Testis (tissue), 3 donors: Measurements from ENCODE around the gene MED17. TPM values are rescaled to one million over a fixed set of nuclear protein-coding genes. Genes with fewer than 3 reads are reported as not detected.

Experiments used
- DNase-seq: peaks from one replicate; pipeline ENCODE4 v3.0.0-alpha.2; 2019
- H3K27ac ChIP-seq, 2 donors: fragments of 200-600 bp; sonication (generic); one replicate each; pipeline ENCODE4 v1.5.1; 2019
- H3K27me3 ChIP-seq: fragments of 200-600 bp; sonication (generic); one replicate; pipeline ENCODE4 v1.5.1; 2019
- H3K36me3 ChIP-seq: fragments of 200-600 bp; sonication (generic); one replicate; pipeline ENCODE4 v1.5.1; 2017; ENCODE audit warnings: low read depth; ENCODE audit errors: missing control alignments
- H3K4me1 ChIP-seq: fragments of 200-600 bp; sonication (generic); one replicate; pipeline ENCODE4 v1.5.1; 2019
- H3K4me3 ChIP-seq, 2 donors: fragments of 200-600 bp; sonication (generic); one replicate each; pipeline ENCODE4 v1.5.1; 2017 to 2019
- H3K9me3 ChIP-seq: fragments of 200-600 bp; sonication (generic); one replicate; pipeline ENCODE4 v1.5.1; 2017
- POLR2A ChIP-seq: fragments of 450-650 bp; IDR thresholded peaks from one replicate; pipeline ENCODE4 v1.6.1; 2017; ENCODE audit warnings: antibody characterized with exemption, mild to moderate bottlenecking, moderate library complexity
- WGBS, 2 donors: methylation state at CpG; one replicate each; pipeline ENCODE4 v1.1.5; 2018; 5-methylcytosine and 5-hydroxymethylcytosine counted together
- intact Hi-C: fragments of 100-400 bp; cut with DNase I; formaldehyde crosslinking; loops from one replicate; pipeline ENCODE4 v1.15.1; 2023; ENCODE audit warnings: low total_unique reads
- polyA plus RNA-seq: library from polyadenylated mRNA; stranded (reverse); fragments of 350-450 nt; fragmentation: Illumina TruSeq; extraction: RNeasy Lipid Tissue Mini Kit (QIAGEN cat#74804); gene quantifications from one replicate; pipeline ENCODE4 v1.2.3, GENCODE V29; 2014; ENCODE audit warnings: low read depth, low replicate concordance; ENCODE audit not compliant: insufficient read depth
- total RNA-seq, 2 donors: library from RNA; depleted of rRNA; stranded (reverse); fragments of >200 nt; gene quantifications; one replicate each; pipeline ENCODE4 v1.2.3, GENCODE V29; 2016
- TF ChIP-seq, protein P1 (sequence below), 3 experiments: fragments of 450-650 bp in 2 of 3; fragments of 200-600 bp in 1 of 3; sonication (generic) in 1 of 3; IDR thresholded peaks; one replicate each; pipeline ENCODE4 v1.5.1; 2016 to 2019; ENCODE audit warnings: antibody characterized with exemption in 3 of 3, mild to moderate bottlenecking in 2 of 3, moderate library complexity in 1 of 3

The MED17 gene
- total and polyA plus RNA-seq, 3 donors from 2014 or later = 22.4 to 29.8 (median 23.2) TPM

DNA sequence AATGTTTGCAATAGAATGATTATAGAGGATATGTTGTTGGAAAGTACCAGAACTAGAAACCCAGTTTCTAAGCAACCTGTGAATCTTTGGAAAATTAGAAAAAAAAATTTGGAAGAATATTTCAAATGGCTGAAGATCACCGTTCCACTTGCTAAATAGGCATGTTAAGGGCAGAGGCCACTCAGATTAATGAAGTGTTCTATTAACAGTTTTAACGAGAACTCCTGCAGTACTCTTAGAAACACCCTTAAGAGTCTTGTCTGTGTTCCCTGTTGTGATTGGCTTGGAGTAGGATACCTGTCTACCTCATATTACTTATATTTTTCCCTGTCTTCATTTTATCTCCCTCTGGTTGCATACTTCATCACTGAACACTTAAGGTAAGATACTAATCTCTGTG lies 38.0 kb upstream of the MED17 start:
- WGBS, 2 donors = 41 to 48% methylated on average over 2 of the region's 2 CpGs
- Histone ChIP-seq H3K36me3 (no peaks in the 10 kb centered on the region), H3K27me3 (no peaks in the 10 kb centered on the region), H3K4me3 (no peak overlapping the region), H3K4me1 (peaks cover 25% of the 10 kb centered on the region), H3K9me3 (no peaks in the 10 kb centered on the region), H3K27ac (peak overlapping the region; percentile 44 to 96)
- DNase-seq = no peak
- no peak for TF ChIP-seq POLR2A
- TF ChIP-seq, protein P1, sequence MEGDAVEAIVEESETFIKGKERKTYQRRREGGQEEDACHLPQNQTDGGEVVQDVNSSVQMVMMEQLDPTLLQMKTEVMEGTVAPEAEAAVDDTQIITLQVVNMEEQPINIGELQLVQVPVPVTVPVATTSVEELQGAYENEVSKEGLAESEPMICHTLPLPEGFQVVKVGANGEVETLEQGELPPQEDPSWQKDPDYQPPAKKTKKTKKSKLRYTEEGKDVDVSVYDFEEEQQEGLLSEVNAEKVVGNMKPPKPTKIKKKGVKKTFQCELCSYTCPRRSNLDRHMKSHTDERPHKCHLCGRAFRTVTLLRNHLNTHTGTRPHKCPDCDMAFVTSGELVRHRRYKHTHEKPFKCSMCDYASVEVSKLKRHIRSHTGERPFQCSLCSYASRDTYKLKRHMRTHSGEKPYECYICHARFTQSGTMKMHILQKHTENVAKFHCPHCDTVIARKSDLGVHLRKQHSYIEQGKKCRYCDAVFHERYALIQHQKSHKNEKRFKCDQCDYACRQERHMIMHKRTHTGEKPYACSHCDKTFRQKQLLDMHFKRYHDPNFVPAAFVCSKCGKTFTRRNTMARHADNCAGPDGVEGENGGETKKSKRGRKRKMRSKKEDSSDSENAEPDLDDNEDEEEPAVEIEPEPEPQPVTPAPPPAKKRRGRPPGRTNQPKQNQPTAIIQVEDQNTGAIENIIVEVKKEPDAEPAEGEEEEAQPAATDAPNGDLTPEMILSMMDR (IDR thresholded peaks at IDR 0.05) = no peak
- intact Hi-C loops = no loop called here

DNA sequence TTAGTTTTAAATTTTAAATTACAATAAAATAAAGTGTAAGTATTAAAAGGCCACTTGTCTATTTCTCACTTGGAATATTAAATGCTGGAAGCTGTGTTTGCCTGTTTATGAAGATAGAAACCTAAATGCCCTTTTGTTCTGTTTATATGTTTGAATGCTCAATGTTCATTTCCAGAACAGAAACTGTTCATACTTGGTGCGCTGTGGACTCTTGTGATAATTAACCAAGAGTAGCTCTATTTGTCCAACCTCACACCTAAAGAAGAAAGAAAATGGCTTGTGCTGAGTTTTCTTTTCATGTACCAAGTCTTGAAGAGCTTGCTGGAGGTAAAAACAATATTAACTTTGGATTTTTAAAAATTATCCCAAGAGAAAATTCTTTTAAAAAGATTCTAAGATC lies 37.0 kb upstream of the MED17 start:
- no peaks in the 10 kb centered on the region for H3K9me3 ChIP-seq
- WGBS, 2 donors = 64 to 75% methylated on average over 1 of the region's 1 CpG
- DNase-seq = no peak
- H3K27ac ChIP-seq = peak overlapping the region in 1 of 2 donors; percentile 9
- H3K27me3 ChIP-seq = no peaks in the 10 kb centered on the region
- H3K4me1 ChIP-seq = peaks cover 24% of the 10 kb centered on the region
- intact Hi-C loops = no loop called here
- no peak overlapping the region for H3K4me3 ChIP-seq
- TF ChIP-seq, protein P1 (IDR thresholded peaks at IDR 0.05) = no peak
- TF ChIP-seq POLR2A = no peak
- H3K36me3 ChIP-seq = no peaks in the 10 kb centered on the region

DNA sequence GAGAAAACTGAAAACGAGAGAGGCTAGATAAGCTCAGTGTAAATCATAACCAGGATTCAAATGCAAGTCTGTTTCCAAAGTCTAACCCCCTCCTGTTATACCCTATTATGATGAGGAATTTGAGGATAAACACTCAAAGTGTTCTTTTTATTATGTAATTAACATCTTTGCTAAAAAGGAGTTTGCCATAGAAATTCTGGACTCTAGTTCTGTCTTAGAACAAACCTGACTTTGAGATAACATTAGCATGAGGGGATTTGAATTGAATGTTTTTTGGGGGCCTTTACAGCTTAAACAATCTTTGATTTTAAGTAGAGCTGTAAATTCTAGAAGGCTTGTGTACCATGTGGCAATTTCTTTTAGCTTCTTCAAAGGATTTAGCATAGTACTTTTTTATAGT lies 33.1 kb upstream of the MED17 start:
- Histone ChIP-seq H3K27me3 (no peaks in the 10 kb centered on the region), H3K36me3 (no peaks in the 10 kb centered on the region), H3K9me3 (no peaks in the 10 kb centered on the region), H3K4me3 (no peak overlapping the region), H3K4me1 (peaks cover 7% of the 10 kb centered on the region), H3K27ac (no peak overlapping the region)
- intact Hi-C loops = no loop called here
- DNase-seq = no peak
- 64 to 70% methylated on average over 1 of the region's 1 CpG for WGBS, 2 donors
- no peak for TF ChIP-seq POLR2A
- TF ChIP-seq, protein P1 (IDR thresholded peaks at IDR 0.05) = no peak

DNA sequence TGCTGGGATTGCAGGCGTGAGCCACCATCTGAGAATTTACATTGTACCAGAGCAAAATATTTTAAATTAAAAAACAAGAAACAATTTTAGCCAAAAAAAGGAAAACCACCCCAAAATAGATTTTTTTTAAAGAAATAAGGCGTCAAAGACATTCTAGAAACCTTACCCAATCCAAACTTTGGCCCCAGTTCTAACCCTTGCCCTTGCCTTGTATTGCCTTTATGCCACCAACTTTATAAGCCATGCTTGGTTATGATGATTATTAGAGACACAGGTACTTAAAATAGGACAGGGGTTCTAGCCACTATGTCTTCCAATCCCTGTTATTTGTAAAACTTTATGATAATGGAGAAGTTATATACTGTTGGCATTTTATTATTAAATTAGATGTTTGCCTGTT lies 30.8 kb upstream of the MED17 start:
- WGBS, 2 donors = 90 to 93% methylated on average over 2 of the region's 2 CpGs
- no peaks in the 10 kb centered on the region for H3K36me3 ChIP-seq
- H3K4me3 ChIP-seq = no peak overlapping the region

DNA sequence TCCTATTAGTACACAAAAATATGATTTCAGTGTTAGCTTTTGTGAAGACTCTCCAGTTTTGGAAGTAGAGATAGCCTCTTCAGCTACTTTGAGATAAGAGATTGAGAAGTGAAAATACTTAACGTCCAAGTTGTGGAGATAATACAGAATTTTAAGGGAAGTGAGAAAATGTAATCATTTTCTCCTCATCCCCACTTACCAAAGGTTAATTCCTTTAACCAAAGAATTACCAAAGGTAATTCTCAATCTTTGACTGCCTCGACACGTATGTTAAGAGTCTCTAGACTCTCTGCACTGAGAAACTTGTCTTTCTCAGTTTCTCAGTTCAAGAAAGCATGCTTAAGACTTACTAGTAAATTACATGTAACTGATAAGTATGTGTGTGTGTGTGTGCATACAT lies 27.3 kb upstream of the MED17 start:
- H3K27me3 ChIP-seq = no peaks in the 10 kb centered on the region
- 73 to 81% methylated on average over 3 of the region's 3 CpGs for WGBS, 2 donors
- no peak overlapping the region for H3K27ac ChIP-seq
- no peak for DNase-seq
- no peaks in the 10 kb centered on the region for H3K4me1 ChIP-seq
- no peaks in the 10 kb centered on the region for H3K36me3 ChIP-seq
- no peak overlapping the region for H3K4me3 ChIP-seq
- no peak for TF ChIP-seq POLR2A
- TF ChIP-seq, protein P1 (IDR thresholded peaks at IDR 0.05) = no peak
- H3K9me3 ChIP-seq = no peaks in the 10 kb centered on the region
- intact Hi-C loops = no loop called here

More for the DNA sequence above, 30.8 kb upstream of the MED17 start:
- TF ChIP-seq, protein P1 (IDR thresholded peaks at IDR 0.05) = no peak
- TF ChIP-seq POLR2A = no peak
- no peak for DNase-seq
- no peaks in the 10 kb centered on the region for H3K27me3 ChIP-seq
- intact Hi-C loops = no loop called here
- no peak overlapping the region for H3K27ac ChIP-seq
- peaks cover under 1% of the 10 kb centered on the region for H3K4me1 ChIP-seq
- H3K9me3 ChIP-seq = no peaks in the 10 kb centered on the region
